AG10803 (cell line): ENCODE measurements around the gene MLC1.

Source experiments
- DNase-seq: peaks from one replicate; pipeline ENCODE4 v3.0.0; 2010; ENCODE audit warnings: low read depth
- H3K4me3 ChIP-seq: 2 replicates; pipeline ENCODE4 v1.5.1; 2011; ENCODE audit warnings: mild to moderate bottlenecking, low read length, control low read depth
- CTCF ChIP-seq: conservative IDR thresholded peaks from 2 replicates; pipeline ENCODE4 v1.5.1; 2011; ENCODE audit warnings: mild to moderate bottlenecking, low read length, control low read depth, inconsistent platforms

The MLC1 gene

GRCh38 chr22:50027639-50028537, 57.3 kb downstream of the MLC1 start:
- no peak for DNase-seq
- no peak overlapping the region for H3K4me3 ChIP-seq
- TF ChIP-seq CTCF, result no peak

- no peak for TF ChIP-seq CTCF
- DNase-seq, result no peak
Measured at GRCh38 chr22:50025993-50026392, 59.2 kb downstream of the MLC1 start.

GRCh38 chr22:50022171-50022819, 62.9 kb downstream of the MLC1 start:
- no peak for DNase-seq
- no peak overlapping the region for H3K4me3 ChIP-seq
- no peak for TF ChIP-seq CTCF

More at GRCh38 chr22:50025993-50026392, 59.2 kb downstream of the MLC1 start:
- no peak overlapping the region for H3K4me3 ChIP-seq

- H3K4me3 ChIP-seq, result no peak overlapping the region
- no peak for TF ChIP-seq CTCF
- no peak for DNase-seq
Measured at GRCh38 chr22:50020606-50021005, 64.6 kb downstream of the MLC1 start.

- DNase-seq, result no peak
- TF ChIP-seq CTCF, result no peak
Measured at GRCh38 chr22:50019316-50019715, 65.9 kb downstream of the MLC1 start.

GRCh38 chr22:50018608-50019285, 66.5 kb downstream of the MLC1 start:
- no peak for DNase-seq
- no peak overlapping the region for H3K4me3 ChIP-seq
- TF ChIP-seq CTCF, result no peak

More at GRCh38 chr22:50019316-50019715, 65.9 kb downstream of the MLC1 start:
- no peak overlapping the region for H3K4me3 ChIP-seq
